H1 (cell line): ENCODE data around the gene TMEM178B. TPM values are rescaled to one million over a fixed set of nuclear protein-coding genes. Genes with fewer than 3 reads are reported as not detected.

Experiments
- CBX5 ChIP-seq: fragments of 300-800, 300-1000 bp; sonication (generic); IDR thresholded peaks from 2 replicates; pipeline ENCODE4 v1.7.1; 2016; ENCODE audit warnings: antibody characterized with exemption, low read length, low read depth
- GTF2F1 ChIP-seq: IDR thresholded peaks from 2 replicates; pipeline ENCODE4 v1.6.1; 2012; ENCODE audit warnings: low read depth, low read length, improper control_type of control experiment, borderline replicate concordance
- JUN ChIP-seq: IDR thresholded peaks from 2 replicates; pipeline ENCODE4 v1.6.1; 2011; ENCODE audit warnings: low read depth, mild to moderate bottlenecking, improper control_type of control experiment, low read length
- PHF8 ChIP-seq: fragments of 200-600 bp; sonication (generic); conservative IDR thresholded peaks from 2 replicates; pipeline ENCODE4 v1.7.1; 2012; ENCODE audit warnings: low read depth, mild to moderate bottlenecking, inconsistent platforms, low read length, moderate library complexity
- polyA plus RNA-seq, 7 experiments: library from polyadenylated mRNA; depleted of rRNA in 3 of 7; stranded (reverse) in 5 of 7; unstranded in 2 of 7; fragments of >200 nt in 5 of 7; fragments of 200-250 nt in 2 of 7; gene quantifications; 1 replicate in 5 of 7; 2 replicates in 1 of 7; 4 replicates in 1 of 7; pipeline versions ENCODE4 v1.2.1 to v1.2.3, GENCODE V29; 2011 to 2013; ENCODE audit warnings: missing spikeins in 2 of 7, mixed read lengths in 2 of 7
- total RNA-seq: library from RNA; stranded (reverse); fragmentation: NEBNext Ultra II Directional; extraction: Animal tissue kit (Norgen Biotek cat#: 25700); gene quantifications from 2 replicates; pipeline ENCODE4 v1.2.1, GENCODE V29; 2021

The TMEM178B gene
- total and polyA plus RNA-seq, 2 of the 8 experiments (the other 6 are each of a cell fraction or from before 2014, with no cell fraction given) = 5.3 to 18.1 TPM

DNA sequence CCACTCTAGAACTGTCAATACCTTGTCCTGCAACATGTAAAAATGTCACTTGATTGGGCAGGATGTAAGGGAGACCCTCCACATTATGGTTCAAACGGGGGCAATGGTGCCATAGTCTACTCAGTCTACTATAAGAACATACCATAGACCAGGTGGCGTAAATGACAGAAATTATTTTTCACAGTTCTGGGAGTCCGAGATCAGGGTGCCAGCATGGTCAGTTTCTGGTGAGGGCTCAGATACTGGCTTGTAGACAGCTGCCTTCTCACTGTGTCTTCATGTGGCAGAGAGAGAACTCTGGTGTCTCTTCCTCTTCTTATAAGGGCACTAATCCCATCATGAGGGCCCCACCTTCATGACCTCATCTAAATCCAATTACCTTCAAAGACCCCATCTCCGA, 18.7 kb upstream of the TMEM178B start (continued):
- TF ChIP-seq GTF2F1 (no peak), CBX5 (no peak), PHF8 (no peak), JUN (no peak)
- TF ChIP-seq, all 59 proteins: peak for 0
